Ishikawa (cell line): ENCODE data around the gene TLE1.

Source experiments
- CEBPB ChIP-seq: IDR thresholded peaks from 2 replicates; pipeline ENCODE4 v1.6.1; 2012
- EP300 ChIP-seq: IDR thresholded peaks from 2 replicates; pipeline ENCODE4 v1.6.1; 2012; ENCODE audit warnings: borderline replicate concordance
- FOXM1 ChIP-seq: IDR thresholded peaks from 2 replicates; pipeline ENCODE4 v1.6.1; 2012; ENCODE audit warnings: low read depth, borderline replicate concordance
- RAD21 ChIP-seq: IDR thresholded peaks from 2 replicates; pipeline ENCODE4 v1.6.1; 2012; ENCODE audit warnings: low read depth
- TAF1 ChIP-seq: IDR thresholded peaks from 2 replicates; pipeline ENCODE4 v1.6.1; 2012; ENCODE audit warnings: low read depth, mild to moderate bottlenecking
- TEAD4 ChIP-seq: IDR thresholded peaks from 2 replicates; pipeline ENCODE4 v1.6.1; 2012
- TF ChIP-seq, protein P1 (sequence below): IDR thresholded peaks from 2 replicates; pipeline ENCODE4 v1.6.1; 2012; ENCODE audit warnings: low read depth, mild to moderate bottlenecking
- TF ChIP-seq, protein P2 (sequence below): IDR thresholded peaks from 2 replicates; pipeline ENCODE4 v1.6.1; 2012

DNA sequence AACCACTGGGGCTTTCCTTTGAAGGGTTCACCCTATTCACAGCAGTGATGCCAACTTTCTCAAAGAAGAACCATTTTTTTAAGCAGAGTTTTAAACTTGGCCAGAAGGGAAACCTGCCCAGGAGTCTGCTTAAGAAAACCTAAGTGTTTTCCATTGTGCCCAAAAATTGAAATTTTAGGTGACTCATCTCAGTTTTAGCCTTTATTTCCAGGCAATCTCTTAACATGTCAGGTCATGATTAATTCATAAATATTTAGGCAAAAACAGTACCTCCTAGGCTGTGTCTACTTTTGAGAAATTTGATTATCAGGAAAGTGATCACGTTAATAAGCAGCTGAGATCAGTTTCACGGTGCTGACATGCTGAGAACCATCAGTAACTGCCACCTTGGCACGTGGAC lies 61.9 kb downstream of the TLE1 start:
- TF ChIP-seq CEBPB: no peak
- TF ChIP-seq, protein P1, sequence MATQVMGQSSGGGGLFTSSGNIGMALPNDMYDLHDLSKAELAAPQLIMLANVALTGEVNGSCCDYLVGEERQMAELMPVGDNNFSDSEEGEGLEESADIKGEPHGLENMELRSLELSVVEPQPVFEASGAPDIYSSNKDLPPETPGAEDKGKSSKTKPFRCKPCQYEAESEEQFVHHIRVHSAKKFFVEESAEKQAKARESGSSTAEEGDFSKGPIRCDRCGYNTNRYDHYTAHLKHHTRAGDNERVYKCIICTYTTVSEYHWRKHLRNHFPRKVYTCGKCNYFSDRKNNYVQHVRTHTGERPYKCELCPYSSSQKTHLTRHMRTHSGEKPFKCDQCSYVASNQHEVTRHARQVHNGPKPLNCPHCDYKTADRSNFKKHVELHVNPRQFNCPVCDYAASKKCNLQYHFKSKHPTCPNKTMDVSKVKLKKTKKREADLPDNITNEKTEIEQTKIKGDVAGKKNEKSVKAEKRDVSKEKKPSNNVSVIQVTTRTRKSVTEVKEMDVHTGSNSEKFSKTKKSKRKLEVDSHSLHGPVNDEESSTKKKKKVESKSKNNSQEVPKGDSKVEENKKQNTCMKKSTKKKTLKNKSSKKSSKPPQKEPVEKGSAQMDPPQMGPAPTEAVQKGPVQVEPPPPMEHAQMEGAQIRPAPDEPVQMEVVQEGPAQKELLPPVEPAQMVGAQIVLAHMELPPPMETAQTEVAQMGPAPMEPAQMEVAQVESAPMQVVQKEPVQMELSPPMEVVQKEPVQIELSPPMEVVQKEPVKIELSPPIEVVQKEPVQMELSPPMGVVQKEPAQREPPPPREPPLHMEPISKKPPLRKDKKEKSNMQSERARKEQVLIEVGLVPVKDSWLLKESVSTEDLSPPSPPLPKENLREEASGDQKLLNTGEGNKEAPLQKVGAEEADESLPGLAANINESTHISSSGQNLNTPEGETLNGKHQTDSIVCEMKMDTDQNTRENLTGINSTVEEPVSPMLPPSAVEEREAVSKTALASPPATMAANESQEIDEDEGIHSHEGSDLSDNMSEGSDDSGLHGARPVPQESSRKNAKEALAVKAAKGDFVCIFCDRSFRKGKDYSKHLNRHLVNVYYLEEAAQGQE: no peak
- TF ChIP-seq EP300: no peak
- TF ChIP-seq TEAD4: no peak
- TF ChIP-seq, protein P2, sequence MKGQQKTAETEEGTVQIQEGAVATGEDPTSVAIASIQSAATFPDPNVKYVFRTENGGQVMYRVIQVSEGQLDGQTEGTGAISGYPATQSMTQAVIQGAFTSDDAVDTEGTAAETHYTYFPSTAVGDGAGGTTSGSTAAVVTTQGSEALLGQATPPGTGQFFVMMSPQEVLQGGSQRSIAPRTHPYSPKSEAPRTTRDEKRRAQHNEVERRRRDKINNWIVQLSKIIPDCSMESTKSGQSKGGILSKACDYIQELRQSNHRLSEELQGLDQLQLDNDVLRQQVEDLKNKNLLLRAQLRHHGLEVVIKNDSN: no peak
- TF ChIP-seq RAD21: no peak
- TF ChIP-seq FOXM1: no peak
- no peak for TF ChIP-seq TAF1
